HEK293 (cell line): ENCODE results near the gene DGCR8.

Experiments
- CTCF ChIP-seq: fragments of 450-650 bp; formaldehyde crosslinking; IDR thresholded peaks from 2 replicates; pipeline ENCODE4 v1.5.1; 2016; ENCODE audit warnings: missing biosample characterization, missing genetic modification characterization
- IKZF3 ChIP-seq: fragments of 450-650 bp; IDR thresholded peaks from 2 replicates; pipeline ENCODE4 v1.5.0; 2018; ENCODE audit warnings: missing biosample characterization, mild to moderate bottlenecking, missing genetic modification characterization, moderate library complexity
- PRDM1 ChIP-seq: fragments of 450-650 bp; formaldehyde crosslinking; IDR thresholded peaks from 2 replicates; pipeline ENCODE4; 2016; ENCODE audit warnings: missing biosample characterization, missing genetic modification characterization
- PRDM10 ChIP-seq: fragments of 450-650 bp; formaldehyde crosslinking; IDR thresholded peaks from 2 replicates; pipeline ENCODE4 v1.5.1; 2016; ENCODE audit warnings: missing biosample characterization, missing genetic modification characterization
- TRIM28 ChIP-seq: IDR thresholded peaks from 2 replicates; pipeline ENCODE4 v1.6.1; 2011; ENCODE audit warnings: low read length, control low read depth, borderline replicate concordance
- ZBTB1 ChIP-seq: fragments of 450-650 bp; formaldehyde crosslinking; IDR thresholded peaks from 2 replicates; pipeline ENCODE4 v1.5.1; 2016; ENCODE audit warnings: missing biosample characterization, missing genetic modification characterization
- ZBTB17 ChIP-seq: fragments of 450-650 bp; formaldehyde crosslinking; IDR thresholded peaks from 2 replicates; pipeline ENCODE4 v1.5.1; 2016; ENCODE audit warnings: missing biosample characterization, missing genetic modification characterization
- ZBTB21 ChIP-seq: fragments of 450-650 bp; formaldehyde crosslinking; IDR thresholded peaks from 2 replicates; pipeline ENCODE4 v1.5.1; 2017; ENCODE audit warnings: missing biosample characterization, missing genetic modification characterization
- ZNF146 ChIP-seq: fragments of 450-650 bp; formaldehyde crosslinking; IDR thresholded peaks from 2 replicates; pipeline ENCODE4 v1.5.1; 2016; ENCODE audit warnings: missing biosample characterization, missing genetic modification characterization
- ZNF274 ChIP-seq, 2 experiments: fragments of 200-500 bp in 1 of 2; fragments of 450-650 bp in 1 of 2; sonication (Bioruptor generic) in 1 of 2; formaldehyde crosslinking in 1 of 2; IDR thresholded peaks; 2 replicates each; pipeline versions ENCODE4 v1.5.1 to v1.6.1; 2014 to 2016; ENCODE audit warnings: borderline replicate concordance in 1 of 2, inconsistent platforms in 1 of 2, low read length in 1 of 2, missing biosample characterization in 1 of 2, missing genetic modification characterization in 1 of 2
- ZNF335 ChIP-seq: fragments of 450-650 bp; formaldehyde crosslinking; conservative IDR thresholded peaks from 2 replicates; pipeline ENCODE4 v1.5.1; 2016; ENCODE audit warnings: missing biosample characterization, missing genetic modification characterization
- ZNF423 ChIP-seq: fragments of 450-650 bp; formaldehyde crosslinking; IDR thresholded peaks from 2 replicates; pipeline ENCODE4 v1.5.1; 2016; ENCODE audit warnings: missing biosample characterization, missing genetic modification characterization
- ZNF843 ChIP-seq: fragments of 450-650 bp; formaldehyde crosslinking; IDR thresholded peaks from 2 replicates; pipeline ENCODE4 v1.5.1; 2016; ENCODE audit warnings: missing biosample characterization, missing genetic modification characterization
- TF ChIP-seq, protein P1 (sequence below): fragments of 450-650 bp; formaldehyde crosslinking; IDR thresholded peaks from 2 replicates; pipeline ENCODE4 v1.5.1; 2016; ENCODE audit warnings: missing biosample characterization, missing genetic modification characterization

- no peak for TF ChIP-seq CTCF (tag by site-specific recombination)
- no peak for TF ChIP-seq ZNF843 (tag by site-specific recombination)
- no peak for TF ChIP-seq ZNF146 (tag by site-specific recombination)
- TF ChIP-seq, protein P1, sequence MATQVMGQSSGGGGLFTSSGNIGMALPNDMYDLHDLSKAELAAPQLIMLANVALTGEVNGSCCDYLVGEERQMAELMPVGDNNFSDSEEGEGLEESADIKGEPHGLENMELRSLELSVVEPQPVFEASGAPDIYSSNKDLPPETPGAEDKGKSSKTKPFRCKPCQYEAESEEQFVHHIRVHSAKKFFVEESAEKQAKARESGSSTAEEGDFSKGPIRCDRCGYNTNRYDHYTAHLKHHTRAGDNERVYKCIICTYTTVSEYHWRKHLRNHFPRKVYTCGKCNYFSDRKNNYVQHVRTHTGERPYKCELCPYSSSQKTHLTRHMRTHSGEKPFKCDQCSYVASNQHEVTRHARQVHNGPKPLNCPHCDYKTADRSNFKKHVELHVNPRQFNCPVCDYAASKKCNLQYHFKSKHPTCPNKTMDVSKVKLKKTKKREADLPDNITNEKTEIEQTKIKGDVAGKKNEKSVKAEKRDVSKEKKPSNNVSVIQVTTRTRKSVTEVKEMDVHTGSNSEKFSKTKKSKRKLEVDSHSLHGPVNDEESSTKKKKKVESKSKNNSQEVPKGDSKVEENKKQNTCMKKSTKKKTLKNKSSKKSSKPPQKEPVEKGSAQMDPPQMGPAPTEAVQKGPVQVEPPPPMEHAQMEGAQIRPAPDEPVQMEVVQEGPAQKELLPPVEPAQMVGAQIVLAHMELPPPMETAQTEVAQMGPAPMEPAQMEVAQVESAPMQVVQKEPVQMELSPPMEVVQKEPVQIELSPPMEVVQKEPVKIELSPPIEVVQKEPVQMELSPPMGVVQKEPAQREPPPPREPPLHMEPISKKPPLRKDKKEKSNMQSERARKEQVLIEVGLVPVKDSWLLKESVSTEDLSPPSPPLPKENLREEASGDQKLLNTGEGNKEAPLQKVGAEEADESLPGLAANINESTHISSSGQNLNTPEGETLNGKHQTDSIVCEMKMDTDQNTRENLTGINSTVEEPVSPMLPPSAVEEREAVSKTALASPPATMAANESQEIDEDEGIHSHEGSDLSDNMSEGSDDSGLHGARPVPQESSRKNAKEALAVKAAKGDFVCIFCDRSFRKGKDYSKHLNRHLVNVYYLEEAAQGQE = no peak
- no peak for TF ChIP-seq ZBTB17 (tag by site-specific recombination)
- no peak for TF ChIP-seq PRDM1
- TF ChIP-seq PRDM10 (tag by site-specific recombination) = no peak
- no peak for TF ChIP-seq ZNF274 (IDR thresholded peaks at IDR 0.05; ENCODE audit: low read length)
- TF ChIP-seq ZNF274 (tag by site-specific recombination; IDR thresholded peaks at IDR 0.05; ENCODE audit: borderline replicate concordance) = no peak
- TF ChIP-seq TRIM28 = no peak
- TF ChIP-seq IKZF3 = no peak
- no peak for TF ChIP-seq ZNF423
- no peak for TF ChIP-seq ZBTB21 (tag by site-specific recombination)
- no peak for TF ChIP-seq ZNF335 (tag by site-specific recombination)
- no peak for TF ChIP-seq ZBTB1
These were observed 44.0 kb upstream of the DGCR8 start for GRCh38 chr22:20036084-20036482.
